HCT116 (cell line): ENCODE measurements around the gene EIPR1.

ENCODE experiments used
- ELF1 ChIP-seq: IDR thresholded peaks from 2 replicates; pipeline ENCODE4 v1.6.1; 2012; ENCODE audit warnings: low read depth, borderline replicate concordance
- EZH2 ChIP-seq: fragments of 200-600 bp; sonication (generic); IDR thresholded peaks from 2 replicates; pipeline ENCODE4 v1.6.1; 2017; ENCODE audit warnings: antibody characterized with exemption, mixed run types
- POLR2A ChIP-seq: IDR thresholded peaks from 2 replicates; pipeline ENCODE4 v1.7.0; 2011; ENCODE audit warnings: borderline replicate concordance; ENCODE audit not compliant: insufficient read depth, insufficient read length; ENCODE audit errors: extremely low read depth
- SP1 ChIP-seq: IDR thresholded peaks from 2 replicates; pipeline ENCODE4 v1.6.1; 2012; ENCODE audit warnings: low read depth
- YY1 ChIP-seq: IDR thresholded peaks from 2 replicates; pipeline ENCODE4 v1.6.1; 2011; ENCODE audit warnings: low read length, low read depth, moderate library complexity, mild to moderate bottlenecking; ENCODE audit not compliant: insufficient replicate concordance; ENCODE audit errors: extremely low read depth
- TF ChIP-seq, protein P1 (sequence below), 3 experiments: fragments of 200-600 bp in 1 of 3; sonication (generic) in 1 of 3; IDR thresholded peaks in 2 of 3; conservative IDR thresholded peaks in 1 of 3; 2 replicates each; pipeline ENCODE4 v1.5.1; 2012 to 2017; ENCODE audit warnings: low read depth in 2 of 3, low read length in 2 of 3, antibody characterized with exemption in 1 of 3, borderline replicate concordance in 1 of 3, control low read depth in 1 of 3, mild to moderate bottlenecking in 1 of 3, mixed read lengths in 1 of 3, mixed run types in 1 of 3, moderate library complexity in 1 of 3; ENCODE audit not compliant: insufficient read depth in 1 of 3
- TF ChIP-seq, protein P2 (sequence below): IDR thresholded peaks from 2 replicates; pipeline ENCODE4 v1.6.1; 2012; ENCODE audit warnings: low read depth

GRCh38 chr2:3420769-3421397 is 43.3 kb upstream of the EIPR1 start:
- TF ChIP-seq, protein P1, sequence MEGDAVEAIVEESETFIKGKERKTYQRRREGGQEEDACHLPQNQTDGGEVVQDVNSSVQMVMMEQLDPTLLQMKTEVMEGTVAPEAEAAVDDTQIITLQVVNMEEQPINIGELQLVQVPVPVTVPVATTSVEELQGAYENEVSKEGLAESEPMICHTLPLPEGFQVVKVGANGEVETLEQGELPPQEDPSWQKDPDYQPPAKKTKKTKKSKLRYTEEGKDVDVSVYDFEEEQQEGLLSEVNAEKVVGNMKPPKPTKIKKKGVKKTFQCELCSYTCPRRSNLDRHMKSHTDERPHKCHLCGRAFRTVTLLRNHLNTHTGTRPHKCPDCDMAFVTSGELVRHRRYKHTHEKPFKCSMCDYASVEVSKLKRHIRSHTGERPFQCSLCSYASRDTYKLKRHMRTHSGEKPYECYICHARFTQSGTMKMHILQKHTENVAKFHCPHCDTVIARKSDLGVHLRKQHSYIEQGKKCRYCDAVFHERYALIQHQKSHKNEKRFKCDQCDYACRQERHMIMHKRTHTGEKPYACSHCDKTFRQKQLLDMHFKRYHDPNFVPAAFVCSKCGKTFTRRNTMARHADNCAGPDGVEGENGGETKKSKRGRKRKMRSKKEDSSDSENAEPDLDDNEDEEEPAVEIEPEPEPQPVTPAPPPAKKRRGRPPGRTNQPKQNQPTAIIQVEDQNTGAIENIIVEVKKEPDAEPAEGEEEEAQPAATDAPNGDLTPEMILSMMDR (IDR thresholded peaks at IDR 0.05 in 2 of 3, conservative IDR thresholded peaks at IDR 0.05 in 1 of 3; ENCODE audit: borderline replicate concordance in 1 of 3, insufficient read depth in 1 of 3, low read depth in 2 of 3, low read length in 2 of 3) = no peak
- TF ChIP-seq SP1 (no peak), ELF1 (no peak), POLR2A (no peak), EZH2 (no peak), YY1 (no peak)
- TF ChIP-seq, protein P2, sequence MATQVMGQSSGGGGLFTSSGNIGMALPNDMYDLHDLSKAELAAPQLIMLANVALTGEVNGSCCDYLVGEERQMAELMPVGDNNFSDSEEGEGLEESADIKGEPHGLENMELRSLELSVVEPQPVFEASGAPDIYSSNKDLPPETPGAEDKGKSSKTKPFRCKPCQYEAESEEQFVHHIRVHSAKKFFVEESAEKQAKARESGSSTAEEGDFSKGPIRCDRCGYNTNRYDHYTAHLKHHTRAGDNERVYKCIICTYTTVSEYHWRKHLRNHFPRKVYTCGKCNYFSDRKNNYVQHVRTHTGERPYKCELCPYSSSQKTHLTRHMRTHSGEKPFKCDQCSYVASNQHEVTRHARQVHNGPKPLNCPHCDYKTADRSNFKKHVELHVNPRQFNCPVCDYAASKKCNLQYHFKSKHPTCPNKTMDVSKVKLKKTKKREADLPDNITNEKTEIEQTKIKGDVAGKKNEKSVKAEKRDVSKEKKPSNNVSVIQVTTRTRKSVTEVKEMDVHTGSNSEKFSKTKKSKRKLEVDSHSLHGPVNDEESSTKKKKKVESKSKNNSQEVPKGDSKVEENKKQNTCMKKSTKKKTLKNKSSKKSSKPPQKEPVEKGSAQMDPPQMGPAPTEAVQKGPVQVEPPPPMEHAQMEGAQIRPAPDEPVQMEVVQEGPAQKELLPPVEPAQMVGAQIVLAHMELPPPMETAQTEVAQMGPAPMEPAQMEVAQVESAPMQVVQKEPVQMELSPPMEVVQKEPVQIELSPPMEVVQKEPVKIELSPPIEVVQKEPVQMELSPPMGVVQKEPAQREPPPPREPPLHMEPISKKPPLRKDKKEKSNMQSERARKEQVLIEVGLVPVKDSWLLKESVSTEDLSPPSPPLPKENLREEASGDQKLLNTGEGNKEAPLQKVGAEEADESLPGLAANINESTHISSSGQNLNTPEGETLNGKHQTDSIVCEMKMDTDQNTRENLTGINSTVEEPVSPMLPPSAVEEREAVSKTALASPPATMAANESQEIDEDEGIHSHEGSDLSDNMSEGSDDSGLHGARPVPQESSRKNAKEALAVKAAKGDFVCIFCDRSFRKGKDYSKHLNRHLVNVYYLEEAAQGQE = no peak
